GM18499 (cell line): Measurements from ENCODE around the gene ERICH6B.

Experiments
- ATAC-seq: cut with Tn5 transposase; IDR thresholded peaks from one replicate; pipeline ENCODE4 v1.9.1; 2021; ENCODE audit warnings: moderate number of reproducible peaks; ENCODE audit not compliant: insufficient read depth, unreplicated experiment

ERICH6B gene

DNA sequence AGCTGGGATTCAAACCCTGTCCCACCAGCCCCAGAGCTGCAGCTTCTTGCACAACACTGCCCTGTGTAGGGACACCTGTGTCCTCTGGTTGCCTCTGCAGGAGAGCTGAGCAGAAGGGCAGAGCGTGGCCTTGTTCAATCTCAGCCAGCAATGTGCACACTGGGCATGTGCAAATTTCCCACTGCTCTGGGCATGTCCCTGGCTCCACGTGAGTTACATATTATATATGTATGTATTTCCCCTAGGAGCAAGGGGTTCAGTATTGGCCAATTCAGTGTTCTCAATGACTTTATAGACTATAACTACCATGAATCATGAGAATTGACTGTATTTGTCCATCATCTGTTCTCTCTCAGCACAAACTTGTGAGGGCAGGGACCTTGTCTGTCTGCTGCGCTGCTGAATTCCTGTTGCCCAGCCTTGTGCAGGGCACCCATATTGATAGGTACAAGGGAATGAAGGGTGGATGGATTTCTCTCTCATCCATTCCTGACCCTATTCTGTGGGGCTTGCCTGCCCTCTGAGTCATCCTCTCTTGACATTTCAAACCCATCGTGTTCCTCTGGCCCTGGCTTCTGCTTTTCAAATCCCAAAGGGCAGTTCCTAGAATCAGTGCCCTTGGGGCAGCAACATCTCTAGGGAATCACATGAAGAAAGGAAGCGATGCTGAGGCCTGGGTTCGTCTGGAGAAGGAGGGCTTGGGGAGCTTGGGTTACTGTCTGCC lies 69.7 kb downstream of the ERICH6B start:
- ATAC-seq, result no peak

DNA sequence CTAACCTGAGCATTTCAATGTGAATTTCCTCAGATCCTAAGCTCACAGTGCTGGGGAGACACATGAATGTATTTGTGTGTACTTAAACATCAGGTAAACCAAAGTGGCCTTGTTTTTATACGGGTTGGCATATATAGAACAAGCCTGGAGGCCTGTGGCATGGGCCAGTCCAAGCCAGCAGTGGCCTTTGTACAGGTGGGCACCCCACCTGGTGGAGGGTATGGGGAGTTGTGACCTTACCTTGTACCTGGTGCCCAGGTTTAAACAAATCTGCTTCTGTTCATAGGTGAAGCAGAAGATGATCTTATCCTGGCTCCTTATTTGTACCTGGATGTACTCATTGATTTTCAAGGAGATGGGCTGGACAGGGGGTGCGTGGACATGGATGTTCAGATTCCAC lies 71.0 kb downstream of the ERICH6B start:
- ATAC-seq, result no peak

DNA sequence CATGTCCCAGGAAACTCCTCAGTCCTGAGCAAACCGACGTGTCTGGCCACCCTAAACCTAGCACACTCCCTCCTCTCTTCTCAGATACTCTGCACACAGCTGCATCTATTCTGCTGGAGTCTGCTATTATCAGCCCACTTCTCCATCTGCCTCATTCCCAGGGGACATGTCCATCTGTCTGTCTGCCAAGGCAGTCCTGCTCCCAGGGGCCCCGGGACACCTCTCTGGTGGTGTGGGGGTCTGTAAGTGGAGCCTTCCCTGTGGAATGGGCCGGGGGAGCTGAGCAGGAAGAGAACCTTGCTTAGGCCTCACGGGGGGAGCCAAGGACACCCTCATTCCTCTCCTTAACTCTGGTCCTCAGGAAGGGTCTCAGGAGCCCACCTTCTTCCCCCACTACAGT lies 72.7 kb downstream of the ERICH6B start:
- no peak for ATAC-seq

DNA sequence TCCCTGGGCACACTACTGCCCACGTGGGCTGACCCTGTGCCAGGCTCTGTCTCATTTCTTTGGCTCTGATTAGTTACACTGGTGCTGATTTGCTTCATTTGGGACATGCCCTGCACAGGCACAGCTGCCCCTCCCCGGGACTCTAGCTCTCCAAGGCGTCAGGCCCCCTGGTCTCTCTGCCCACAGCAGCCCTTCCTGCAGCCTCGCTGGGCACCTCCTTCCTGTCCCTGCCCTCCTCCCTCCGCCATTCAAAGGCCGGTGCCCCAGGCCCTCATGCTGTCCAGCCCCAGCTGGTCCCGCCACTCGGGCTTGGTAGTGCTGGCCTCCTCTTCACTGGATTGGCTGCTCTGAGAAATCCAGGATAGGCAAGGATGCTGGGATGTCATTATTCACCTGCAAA lies 73.1 kb downstream of the ERICH6B start:
- no peak for ATAC-seq

DNA sequence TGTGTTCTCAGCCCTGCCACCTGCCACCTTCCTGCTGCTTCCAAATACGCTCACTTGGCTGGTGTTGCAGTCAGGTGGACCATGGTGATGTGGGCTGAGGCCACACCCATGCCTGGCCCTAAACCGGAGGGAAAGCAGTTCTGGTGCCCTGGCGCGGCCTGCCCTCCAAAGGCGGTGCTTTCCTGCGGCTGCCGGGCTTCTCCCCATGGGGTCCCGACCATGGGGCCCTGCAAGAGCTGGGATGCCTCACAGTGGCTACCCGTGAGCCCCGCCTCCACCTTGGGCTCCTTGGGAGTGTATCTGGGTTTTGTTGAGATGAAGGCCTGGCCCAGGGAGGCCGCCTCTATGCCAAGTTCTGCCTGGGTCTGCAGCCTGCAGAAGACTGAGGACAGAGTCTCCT lies 73.7 kb downstream of the ERICH6B start:
- ATAC-seq, result no peak

DNA sequence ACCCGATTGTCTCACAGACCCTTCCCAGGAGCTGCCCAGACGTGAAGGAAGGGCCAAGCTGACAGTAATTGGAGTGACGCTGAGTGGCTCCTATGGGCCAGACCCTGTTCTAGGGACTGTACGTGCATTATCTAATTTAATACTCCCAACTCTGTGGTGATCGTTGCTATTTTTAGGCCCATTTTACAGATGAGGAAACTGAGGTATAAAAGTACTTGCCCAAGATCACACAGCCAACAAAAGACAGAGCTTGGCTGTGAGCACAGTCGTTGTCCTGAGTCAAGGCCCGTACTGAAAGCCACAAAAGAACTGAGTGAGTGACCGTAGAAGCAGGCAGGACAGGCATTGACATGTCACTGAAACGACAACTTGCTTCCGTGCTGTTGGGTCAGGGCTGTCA lies 74.7 kb downstream of the ERICH6B start:
- no peak for ATAC-seq

DNA sequence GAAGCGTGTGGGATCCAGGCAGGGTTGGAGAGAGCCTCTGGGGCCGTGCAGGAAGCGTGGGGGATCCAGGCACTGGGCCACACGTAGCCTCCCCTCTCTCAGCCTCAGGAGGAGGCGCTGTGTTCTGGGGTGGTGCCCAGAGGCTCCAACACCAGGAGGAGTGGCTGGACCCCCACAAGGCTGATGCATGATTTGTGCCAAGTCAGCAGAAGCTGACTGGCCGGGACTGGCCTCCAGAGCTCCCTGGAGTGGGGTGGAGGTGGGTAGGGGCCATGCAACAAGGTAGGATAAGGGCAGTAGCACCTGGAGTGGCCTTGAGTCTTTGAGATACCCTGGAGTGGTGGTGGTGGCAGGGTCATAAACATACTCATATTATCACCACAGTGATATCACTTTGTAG lies 75.3 kb downstream of the ERICH6B start:
- no peak for ATAC-seq

DNA sequence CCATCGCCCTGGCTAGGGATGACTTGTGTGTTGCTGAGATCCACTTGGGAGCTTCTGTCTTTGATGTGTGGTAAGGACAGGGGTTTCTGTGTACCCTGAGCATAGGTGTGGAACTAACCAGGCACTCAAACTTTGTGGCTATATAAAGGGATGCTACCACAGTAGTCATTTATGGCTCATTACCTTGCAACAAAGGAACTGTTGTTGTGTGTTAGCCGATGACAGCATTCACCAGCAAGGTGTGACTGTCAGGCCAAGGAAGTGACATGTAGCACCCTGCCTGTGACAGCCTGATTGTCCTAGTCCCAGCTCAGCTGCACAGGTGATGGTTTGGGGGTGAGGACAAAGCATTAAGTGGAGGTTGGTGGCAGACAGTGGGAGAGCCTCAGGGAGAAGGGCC lies 77.2 kb downstream of the ERICH6B start:
- no peak for ATAC-seq

DNA sequence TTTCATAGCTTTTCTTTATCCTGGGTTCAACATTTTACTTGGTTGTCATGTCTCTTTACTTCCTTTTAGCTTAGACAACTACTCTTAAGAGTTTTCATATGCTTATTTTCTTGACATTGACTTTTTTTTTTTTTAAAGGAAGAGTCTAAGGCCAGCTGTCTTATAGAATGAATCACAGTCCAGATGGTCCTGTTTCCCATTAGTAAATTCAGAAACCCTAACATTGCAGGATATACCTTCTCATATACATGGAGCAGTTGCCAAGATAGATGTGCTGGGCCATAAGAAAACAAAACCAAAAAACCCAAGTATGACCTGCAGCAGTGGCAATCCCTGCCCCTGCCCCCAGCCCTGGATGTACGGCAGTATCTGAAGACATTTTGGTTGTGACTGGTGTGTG lies 78.0 kb downstream of the ERICH6B start:
- no peak for ATAC-seq

DNA sequence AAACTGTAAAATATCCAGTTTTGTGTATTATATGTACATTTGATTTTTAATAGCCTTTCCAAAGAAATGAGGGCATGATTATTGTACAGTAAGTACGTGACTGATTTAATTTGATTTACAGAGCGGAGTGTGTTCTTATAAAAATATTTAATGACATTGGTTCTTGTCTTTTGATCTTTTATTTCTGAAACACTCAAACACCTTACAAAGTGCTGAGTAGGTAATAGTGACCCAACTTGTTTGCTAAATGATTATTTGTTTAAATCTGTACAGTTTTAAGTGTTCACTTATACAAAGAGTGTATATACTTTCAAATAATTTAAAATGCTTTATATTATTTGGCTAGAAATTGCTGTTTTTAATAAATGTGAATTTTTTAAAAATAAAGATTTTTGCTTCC lies 79.3 kb downstream of the ERICH6B start:
- no peak for ATAC-seq

DNA sequence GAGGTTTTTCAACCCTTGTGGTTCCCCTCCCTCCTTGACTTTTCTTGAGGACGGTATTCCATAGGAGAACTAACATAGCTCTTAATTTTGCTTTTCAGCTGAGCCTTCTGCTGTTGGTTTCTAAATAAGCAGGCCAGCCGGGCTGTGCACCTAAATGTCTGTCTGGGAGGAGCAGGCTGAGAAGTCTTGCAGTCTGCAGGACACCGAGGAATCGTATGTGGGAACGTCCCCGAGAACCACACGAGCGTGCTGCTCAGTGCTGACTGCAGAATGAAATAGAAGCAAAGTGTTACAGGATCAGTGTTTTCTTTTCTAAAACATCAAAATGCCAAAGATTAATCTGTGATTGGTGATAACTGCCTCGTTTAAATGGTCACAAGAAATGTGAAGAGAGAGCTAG lies 80.9 kb downstream of the ERICH6B start:
- ATAC-seq, result no peak

DNA sequence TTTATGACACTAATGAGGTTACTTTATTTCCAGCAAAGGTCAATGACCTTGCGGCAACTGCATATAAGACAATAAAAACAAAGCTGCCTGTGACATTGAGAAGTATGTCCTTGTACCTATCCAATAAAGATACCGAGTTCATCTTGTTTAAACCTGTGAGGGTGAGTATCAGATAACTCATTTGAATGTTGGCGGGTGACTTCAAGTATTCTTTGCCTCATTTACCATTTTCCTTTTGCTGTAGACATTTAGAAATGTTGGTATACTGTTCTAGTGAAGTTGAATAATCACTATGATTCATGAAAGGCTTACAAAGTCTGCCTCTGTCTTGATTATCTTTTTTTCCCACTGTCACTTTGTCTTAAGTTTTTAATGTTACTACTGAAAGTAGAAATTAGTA lies 85.8 kb downstream of the ERICH6B start:
- ATAC-seq, result no peak

DNA sequence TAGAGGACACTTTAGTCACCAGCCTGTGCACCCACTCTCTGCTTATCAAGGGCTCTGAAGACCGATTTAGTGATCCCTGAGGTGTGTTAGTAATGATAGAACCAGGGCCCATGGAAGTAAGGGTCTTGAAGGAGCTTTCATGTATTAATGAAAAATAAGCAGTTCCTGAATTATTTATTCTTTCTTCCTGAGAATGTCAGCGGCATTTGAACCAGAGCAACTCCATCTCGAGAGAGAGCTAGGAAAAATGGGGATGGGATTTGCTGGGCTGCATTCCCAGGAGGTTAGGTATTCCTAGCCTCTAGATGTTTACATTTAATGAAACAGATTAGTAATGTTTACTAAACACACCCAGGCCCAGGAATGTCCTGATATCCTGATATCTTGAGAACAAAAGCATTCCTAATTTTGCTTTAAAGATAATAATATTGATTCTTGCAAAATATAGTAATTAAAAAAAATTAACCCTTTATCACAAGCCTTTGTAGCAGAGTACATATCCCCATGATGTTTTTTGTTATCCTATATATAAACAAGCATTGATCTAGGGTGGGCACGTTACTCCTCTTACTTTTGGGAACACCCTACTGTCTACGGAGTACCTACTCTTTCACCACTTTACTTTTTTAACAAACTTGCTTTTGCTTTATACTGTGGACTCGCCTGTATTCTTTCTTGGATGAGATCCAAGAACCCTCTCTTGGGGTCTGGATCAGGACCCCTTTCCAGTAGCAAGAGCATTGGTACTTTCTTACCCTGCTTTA lies 87.7 kb downstream of the ERICH6B start:
- ATAC-seq, result no peak

DNA sequence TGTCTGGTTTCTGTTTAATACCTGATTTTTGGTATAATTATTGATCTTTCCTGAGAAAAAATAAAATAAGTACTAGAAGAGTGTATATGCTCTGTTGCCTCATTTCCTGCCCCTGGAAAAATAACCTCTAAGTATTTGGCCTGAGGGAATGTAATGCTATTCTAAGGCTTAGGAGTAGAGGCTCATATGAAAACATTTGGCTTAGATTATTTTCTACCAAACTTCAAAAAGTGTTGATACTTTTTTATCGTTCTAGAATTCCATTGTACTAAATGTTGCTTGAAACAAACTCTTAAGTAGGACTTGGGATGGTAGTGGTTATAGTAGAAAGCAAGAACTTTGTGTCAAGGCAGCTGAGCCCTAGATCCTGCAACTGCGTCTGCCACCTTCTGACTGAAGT lies 93.0 kb downstream of the ERICH6B start:
- ATAC-seq, result no peak

DNA sequence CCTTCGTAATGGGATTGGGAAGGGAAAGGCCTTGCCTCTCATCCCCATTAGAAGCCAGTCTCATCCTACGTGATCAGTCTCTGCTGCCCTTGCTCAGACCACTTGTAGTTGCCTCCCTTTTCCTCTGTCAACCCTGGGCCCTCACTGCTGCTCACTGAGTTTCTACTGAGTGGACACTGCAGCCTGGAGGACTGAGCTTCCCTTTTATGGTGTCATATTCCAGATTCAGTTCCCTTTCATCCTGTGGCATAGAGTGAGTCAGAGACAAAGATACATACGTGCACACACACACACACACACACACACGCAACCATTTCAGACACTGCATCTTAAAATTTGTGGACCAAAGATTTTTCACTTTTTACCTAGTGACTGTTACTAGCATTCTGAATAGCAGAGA lies 94.2 kb downstream of the ERICH6B start:
- no peak for ATAC-seq

DNA sequence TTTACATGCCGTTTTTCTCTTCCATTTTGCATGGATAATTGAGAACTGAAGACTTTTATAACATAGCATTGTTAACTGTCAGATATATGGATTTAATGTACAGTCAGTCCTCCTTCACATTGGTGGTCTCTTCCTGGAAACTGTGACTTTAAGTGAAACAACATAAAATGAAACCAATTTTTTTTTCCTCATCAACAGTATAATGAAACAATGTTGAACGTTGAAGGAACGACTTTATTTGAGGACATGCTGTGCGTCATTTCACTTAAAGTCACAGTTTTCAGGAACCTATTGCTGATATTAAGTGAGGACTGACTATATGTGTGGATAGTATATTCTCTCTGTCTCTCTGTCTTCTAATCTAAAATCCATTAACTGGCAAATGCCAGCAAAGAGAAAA lies 96.0 kb downstream of the ERICH6B start:
- no peak for ATAC-seq

DNA sequence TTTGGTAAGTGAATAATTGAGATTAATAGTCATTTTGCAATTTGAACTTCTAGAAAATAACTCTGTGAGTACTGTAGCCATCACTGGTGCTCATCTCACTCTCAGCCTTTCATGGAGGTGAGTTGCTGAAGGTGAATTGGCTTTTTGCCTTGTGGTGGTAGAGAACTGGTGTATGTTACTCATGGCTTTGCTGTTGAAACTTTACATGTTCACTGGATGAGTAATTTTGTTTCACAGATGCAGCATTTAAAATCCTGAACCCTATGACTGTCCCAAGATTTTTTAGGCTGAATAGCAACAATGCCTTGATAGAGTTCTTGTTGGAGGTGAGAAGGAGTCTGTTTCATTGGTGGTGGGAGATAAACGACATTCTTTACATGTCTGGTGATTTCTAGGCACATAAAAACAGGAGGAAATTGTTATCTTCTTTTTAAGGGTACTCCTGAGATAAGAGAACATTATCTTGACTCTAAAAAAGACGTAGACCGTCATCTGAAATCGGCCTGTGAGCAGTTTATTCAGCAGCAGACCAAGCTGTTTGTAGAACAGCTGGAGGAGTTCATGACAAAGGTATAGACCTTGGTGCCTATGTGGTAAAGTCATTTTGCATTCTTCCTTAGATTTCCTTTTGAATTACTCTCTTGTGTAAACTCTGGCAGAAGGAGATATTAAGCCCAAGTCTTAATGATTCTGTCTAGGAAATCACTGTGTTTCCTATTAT lies 96.9 kb downstream of the ERICH6B start:
- no peak for ATAC-seq

DNA sequence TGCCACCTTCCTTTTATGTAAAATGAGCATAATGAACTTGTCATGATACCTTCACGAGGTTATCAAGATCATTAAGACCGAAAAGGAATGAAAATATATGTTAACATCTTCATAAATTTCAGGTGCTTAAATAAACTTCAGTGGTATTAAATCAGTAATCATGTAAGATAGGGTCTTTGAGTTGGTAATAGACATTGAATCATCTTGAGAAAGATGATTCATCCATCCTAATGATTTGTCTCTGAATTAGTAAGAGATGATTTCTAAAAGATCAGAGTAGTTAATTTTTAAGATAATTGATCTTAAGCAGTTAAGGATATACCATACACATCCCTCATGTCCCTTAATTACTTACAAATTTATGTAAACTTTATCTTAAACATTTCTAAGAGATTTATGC lies 98.8 kb downstream of the ERICH6B start:
- ATAC-seq, result no peak

DNA sequence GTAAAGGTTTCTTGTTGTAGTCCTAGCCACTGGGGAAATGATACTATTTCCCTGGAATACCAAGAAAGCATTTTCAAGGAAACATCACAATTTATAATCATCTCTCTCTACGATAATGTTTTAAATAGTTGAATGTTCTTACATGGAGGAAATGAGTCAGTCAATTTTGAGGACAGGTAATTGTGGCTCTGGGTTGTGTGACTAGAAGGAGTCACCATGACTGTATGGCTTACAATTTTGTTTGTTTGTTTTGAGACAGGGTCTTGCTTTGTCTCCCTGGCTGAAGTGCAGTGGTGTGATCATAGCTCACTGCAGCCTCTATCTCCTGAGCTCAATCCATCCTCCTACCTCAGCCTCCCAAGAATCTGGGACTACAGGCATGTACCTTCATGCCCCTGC lies 103.4 kb downstream of the ERICH6B start:
- no peak for ATAC-seq

DNA sequence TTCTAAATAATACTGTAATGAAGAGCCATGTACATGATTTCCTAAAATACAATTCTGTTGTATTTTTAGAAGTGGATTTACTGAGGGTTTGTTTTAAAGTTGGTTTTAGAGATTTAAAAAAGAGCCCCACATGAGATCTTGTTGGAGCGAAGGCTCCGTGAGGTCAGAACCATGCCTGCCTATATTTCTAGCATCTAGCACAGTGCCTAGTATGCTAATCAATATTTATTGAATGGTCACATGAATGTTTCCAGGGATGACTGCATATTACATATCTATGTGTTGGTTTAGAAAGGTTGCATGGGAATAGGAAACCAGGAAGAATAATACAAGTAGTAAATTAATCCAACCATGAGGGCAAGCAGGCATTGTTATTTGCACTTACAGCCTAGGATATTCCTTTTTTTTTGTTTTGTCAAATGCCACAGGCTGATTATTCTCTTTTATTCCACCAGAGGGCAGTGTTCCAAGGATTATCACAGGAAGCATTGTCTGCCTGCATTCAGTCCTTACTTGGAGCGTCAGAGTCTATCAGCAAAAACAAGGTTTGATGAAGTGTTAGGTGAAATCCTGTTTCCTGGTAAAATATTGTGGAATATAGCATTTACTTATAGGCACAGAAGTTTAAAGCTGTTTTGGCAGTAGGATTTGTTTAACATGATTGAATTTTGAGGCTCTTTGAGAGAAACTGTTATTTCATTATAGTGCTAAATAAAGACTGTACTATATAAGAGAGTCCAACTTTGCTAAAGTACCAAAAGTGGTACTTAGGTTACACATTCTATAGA lies 104.0 kb downstream of the ERICH6B start:
- no peak for ATAC-seq

DNA sequence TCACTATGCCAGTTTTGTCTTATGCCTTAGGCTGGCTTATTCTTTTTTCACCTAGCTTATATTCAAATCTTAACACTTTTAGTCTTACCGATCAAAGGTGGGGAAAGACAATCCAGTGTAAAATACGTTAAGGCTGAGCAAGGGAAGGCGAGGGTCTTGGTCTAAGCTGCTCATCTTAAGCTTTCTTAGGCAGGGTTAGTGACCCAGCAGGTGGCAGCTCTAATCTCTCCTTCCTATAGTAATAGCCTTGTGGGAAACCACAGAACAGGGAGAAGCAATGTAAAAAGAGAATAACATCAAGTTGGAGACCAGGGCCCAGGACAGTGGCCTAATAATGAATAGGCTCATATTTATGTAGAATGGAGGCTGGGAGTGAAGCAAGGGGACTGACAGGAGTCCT lies 104.9 kb downstream of the ERICH6B start:
- no peak for ATAC-seq
